Naive thymus-derived CD4-positive, alpha-beta T cell (primary cell): ENCODE data around the gene YLPM1. TPM values are rescaled to one million over a fixed set of nuclear protein-coding genes. Genes with fewer than 3 reads are reported as not detected.
A peak's percentile ranks its signal among the peaks of the same experiment; 100 is the strongest.

Experiments used
- ATAC-seq: fragments of 150-1000 bp; cut with Tn5 transposase; 2 replicates; pipeline ENCODE4 v1.10.0; 2021; ENCODE audit warnings: mild to moderate bottlenecking, moderate library complexity
- CTCF ChIA-PET: fragments of 350-600 bp; sonication (Branson Sonifier 250); formaldehyde crosslinking; loops from one replicate; lab custom pipeline; 2021; ENCODE audit warnings: antibody characterized with exemption; lab: Charles Lee
- POLR2A ChIA-PET: fragments of 350-600 bp; sonication (Branson Sonifier 250); formaldehyde crosslinking; loops from one replicate; lab custom pipeline; 2021; ENCODE audit warnings: antibody characterized with exemption, inconsistent platforms; lab: Charles Lee
- DNase-seq, 9 donors: peaks; one replicate each; pipeline versions ENCODE4 v3.0.0 to v3.0.0-alpha.2; 2020 to 2022; ENCODE audit warnings: mixed read lengths in 1 of 9
- H3K27ac ChIP-seq: one replicate; pipeline ENCODE4 v1.7.0; 2013; ENCODE audit warnings: mild to moderate bottlenecking, low read depth, low read length, moderate library complexity
- H3K27me3 ChIP-seq, 2 donors: one replicate each; pipeline ENCODE4 v1.7.0; 2013; ENCODE audit warnings: low read length in 2 of 2, mild to moderate bottlenecking in 2 of 2, moderate library complexity in 2 of 2; ENCODE audit not compliant: control insufficient read depth in 2 of 2, insufficient read depth in 2 of 2
- H3K36me3 ChIP-seq, 3 experiments: 1 replicate in 2 of 3; 2 replicates in 1 of 3; pipeline ENCODE4 v1.7.0; 2013; ENCODE audit warnings: low read length in 3 of 3, mild to moderate bottlenecking in 3 of 3, moderate library complexity in 1 of 3; ENCODE audit not compliant: insufficient read depth in 3 of 3, control insufficient read depth in 2 of 3
- H3K4me1 ChIP-seq, 2 donors: one replicate each; pipeline ENCODE4 v1.7.0; 2013; ENCODE audit warnings: low read length in 2 of 2, mild to moderate bottlenecking in 2 of 2, moderate library complexity in 1 of 2; ENCODE audit not compliant: control insufficient read depth in 2 of 2, insufficient read depth in 2 of 2
- H3K4me3 ChIP-seq: 2 replicates; pipeline ENCODE4 v1.7.0; 2013; ENCODE audit warnings: mild to moderate bottlenecking, low read length
- H3K9me3 ChIP-seq, 3 experiments: 1 replicate in 2 of 3; 2 replicates in 1 of 3; pipeline ENCODE4 v1.7.0; 2013; ENCODE audit warnings: low read length in 3 of 3; ENCODE audit not compliant: control insufficient read depth in 2 of 3
- H3K27ac Mint-ChIP-seq, 9 donors: one replicate each; pipeline ENCODE4 v1.8.0; 2020 to 2022; ENCODE audit warnings: mixed read lengths in 9 of 9, mild to moderate bottlenecking in 8 of 9, moderate library complexity in 5 of 9, inconsistent platforms in 2 of 9
- H3K27me3 Mint-ChIP-seq, 5 donors: one replicate each; pipeline ENCODE4 v1.8.0; 2021 to 2022; ENCODE audit warnings: mixed read lengths in 5 of 5, mild to moderate bottlenecking in 1 of 5
- H3K36me3 Mint-ChIP-seq, 5 donors: one replicate each; pipeline ENCODE4 v1.8.0; 2020 to 2022; ENCODE audit warnings: mixed read lengths in 5 of 5, mild to moderate bottlenecking in 3 of 5, inconsistent platforms in 1 of 5
- H3K4me1 Mint-ChIP-seq, 7 donors: one replicate each; pipeline ENCODE4 v1.8.0; 2020 to 2022; ENCODE audit warnings: mixed read lengths in 7 of 7, mild to moderate bottlenecking in 3 of 7, inconsistent platforms in 1 of 7
- H3K4me3 Mint-ChIP-seq, 10 donors: one replicate each; pipeline ENCODE4 v1.8.0; 2020 to 2022; ENCODE audit warnings: mild to moderate bottlenecking in 10 of 10, mixed read lengths in 10 of 10, moderate library complexity in 6 of 10, inconsistent platforms in 2 of 10
- H3K9me3 Mint-ChIP-seq, 11 donors: one replicate each; pipeline ENCODE4 v1.8.0; 2020 to 2022; ENCODE audit warnings: mixed read lengths in 11 of 11, mild to moderate bottlenecking in 4 of 11, inconsistent platforms in 1 of 11, moderate library complexity in 1 of 11
- intact Hi-C, 2 donors: fragments of 100-400 bp; cut with micrococcal nuclease; formaldehyde crosslinking; loops; one replicate each; pipeline ENCODE4 v1.15.1; 2023
- polyA plus RNA-seq, 2 donors: library from polyadenylated mRNA; unstranded; fragments of 300-500 nt; fragmentation: Illumina TruSeq; gene quantifications; one replicate each; pipeline ENCODE4 v1.2.3, GENCODE V29; 2021
- total RNA-seq, 6 experiments: library from RNA in 5 of 6; stranded (reverse) in 5 of 6; gene quantifications; 1 replicate in 5 of 6; 2 replicates in 1 of 6; pipeline ENCODE4 v1.2.3 and lab custom pipeline; 2021 to 2026

Gene YLPM1
- total and polyA plus RNA-seq, 7 experiments from 2014 or later, result 13.5 to 119 (median 94.8) TPM

- Histone ChIP-seq H3K4me3 (no peak overlapping the region), H3K4me1 (peaks cover 6 to 18% of the 10 kb centered on the region in 2 donors), H3K36me3 (no peaks in the 10 kb centered on the region), H3K27ac (no peak overlapping the region), H3K27me3 (no peaks in the 10 kb centered on the region), H3K9me3 (no peaks in the 10 kb centered on the region)
- H3K27me3 Mint-ChIP-seq, result no peaks in the 10 kb centered on the region
- H3K9me3 Mint-ChIP-seq, result no peaks in the 10 kb centered on the region
- intact Hi-C loops, result no loop called here
- POLR2A ChIA-PET, result interaction anchor here (0.8 kb wide), 2 partner anchors 14 to 47 kb away, joined by 3 read pairs; no protein-coding TSS in a partner anchor
- no peak for ATAC-seq
- no peak for DNase-seq
- no peak overlapping the region for H3K4me3 Mint-ChIP-seq
- CTCF ChIA-PET, result interaction anchor here (3.5 to 12.3 kb wide), 3 partner anchors 22 to 231 kb away, joined by 13 to 317 read pairs (median 78); no protein-coding TSS in a partner anchor
- peak overlapping the region in 1 of 9 donors; percentile 34 for H3K27ac Mint-ChIP-seq
- peaks cover 0 to 8% (median 0%) of the 10 kb centered on the region in 5 donors for H3K36me3 Mint-ChIP-seq
- H3K4me1 Mint-ChIP-seq, result peaks cover 10 to 35% (median 20%) of the 10 kb centered on the region in 7 donors
These were observed 94.9 kb downstream of the YLPM1 start for GRCh38 chr14:74858022-74858421.

DNA sequence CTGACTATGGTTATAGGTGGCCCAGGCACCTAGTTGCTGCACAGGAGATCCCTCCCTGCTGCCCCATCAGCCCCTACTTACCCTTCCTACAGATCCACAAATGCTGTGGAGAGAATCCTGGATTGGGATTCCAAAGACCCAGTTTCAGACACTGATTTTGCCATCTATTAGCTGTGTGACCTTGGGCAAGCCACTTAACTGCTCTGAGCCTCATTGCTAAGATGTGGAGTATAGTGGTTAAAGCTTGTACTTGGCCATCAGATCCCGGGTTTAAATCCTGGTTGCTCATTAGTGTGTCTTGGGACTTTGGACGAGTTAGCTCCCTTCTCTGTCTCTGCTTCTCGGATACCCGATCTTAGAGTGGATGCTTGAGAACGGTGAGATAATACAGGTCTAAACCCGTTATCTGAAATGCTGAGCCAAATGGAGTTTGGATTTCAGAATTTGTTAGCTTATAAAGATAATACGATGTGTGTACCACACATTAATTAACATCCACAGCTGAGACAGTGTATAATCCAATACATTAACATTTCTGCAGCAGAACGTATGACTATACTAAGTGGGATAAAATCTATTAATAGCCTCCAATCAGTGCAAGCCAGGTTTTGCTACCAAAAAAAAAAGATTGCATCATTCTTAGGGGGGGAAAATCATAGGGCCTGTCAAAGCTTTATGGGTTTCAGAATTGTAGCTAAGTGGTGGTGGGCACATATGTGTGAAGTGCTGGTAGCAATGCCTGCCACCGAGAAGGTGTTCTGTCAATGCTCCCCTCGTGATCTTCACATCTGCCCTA, 96.8 kb downstream of the YLPM1 start:
- H3K9me3 ChIP-seq, result no peaks in the 10 kb centered on the region
- no peak overlapping the region for H3K4me3 ChIP-seq
- no peak overlapping the region for H3K27ac ChIP-seq
- Mint-ChIP-seq H3K27me3 (no peaks in the 10 kb centered on the region), H3K36me3 (peaks cover 0 to 8% (median 0%) of the 10 kb centered on the region in 5 donors), H3K4me1 (peaks cover 1 to 21% (median 6%) of the 10 kb centered on the region in 7 donors), H3K27ac (peak overlapping the region in 2 of 9 donors; percentile 41 to 47), H3K4me3 (no peak overlapping the region), H3K9me3 (no peaks in the 10 kb centered on the region)
- DNase-seq (no peak), ATAC-seq (no peak)
- ChIA-PET POLR2A (interaction anchor here (0.6 to 3.6 kb wide), 8 partner anchors 8 to 46 kb away, joined by 3 to 39 read pairs (median 4); no protein-coding TSS in a partner anchor), CTCF (interaction anchor here (0.6 to 12.3 kb wide), 27 partner anchors 9 to 769 kb away, joined by 3 to 317 read pairs (median 5); partner anchors contain the start of genes ACYP1 and PROX2)
- intact Hi-C loops, result loop anchor here (5.0 kb wide), 1 partner anchor 442 kb away; no protein-coding TSS in a partner anchor
- H3K4me1 ChIP-seq, result peaks cover 4 to 6% of the 10 kb centered on the region in 2 donors
- no peaks in the 10 kb centered on the region for H3K27me3 ChIP-seq
- no peaks in the 10 kb centered on the region for H3K36me3 ChIP-seq

GRCh38 chr14:74860899-74861733, 98.0 kb downstream of the YLPM1 start:
- intact Hi-C loops, result loop anchor here (1.0 to 5.0 kb wide), 6 partner anchors 20 to 441 kb away; partner anchors contain the start of gene DLST (in 1 of the 2)
- H3K4me1 ChIP-seq, result peaks cover 4 to 6% of the 10 kb centered on the region in 2 donors
- CTCF ChIA-PET, result interaction anchor here (0.5 to 12.3 kb wide), 37 partner anchors 9 to 770 kb away, joined by 3 to 317 read pairs (median 4); partner anchors contain the start of genes ACYP1, PROX2 and RPS6KL1
- POLR2A ChIA-PET, result interaction anchor here (0.8 to 3.6 kb wide), 15 partner anchors 7 to 262 kb away, joined by 3 to 39 read pairs (median 3); partner anchors contain the start of genes DLST and EIF2B2
- H3K9me3 ChIP-seq, result no peaks in the 10 kb centered on the region
- Mint-ChIP-seq H3K27ac (peak overlapping the region in 3 of 9 donors; percentile 41 to 47 (median 45)), H3K9me3 (no peaks in the 10 kb centered on the region), H3K4me1 (peaks cover 2 to 21% (median 7%) of the 10 kb centered on the region in 7 donors), H3K27me3 (no peaks in the 10 kb centered on the region), H3K4me3 (no peak overlapping the region), H3K36me3 (peaks cover 0 to 3% (median 0%) of the 10 kb centered on the region in 5 donors)
- no peaks in the 10 kb centered on the region for H3K36me3 ChIP-seq
- ATAC-seq, result peak; percentile 90
- DNase-seq, result peak; percentile 76 to 93 (median 86)
- no peak overlapping the region for H3K4me3 ChIP-seq
- no peaks in the 10 kb centered on the region for H3K27me3 ChIP-seq
- H3K27ac ChIP-seq, result no peak overlapping the region

DNA sequence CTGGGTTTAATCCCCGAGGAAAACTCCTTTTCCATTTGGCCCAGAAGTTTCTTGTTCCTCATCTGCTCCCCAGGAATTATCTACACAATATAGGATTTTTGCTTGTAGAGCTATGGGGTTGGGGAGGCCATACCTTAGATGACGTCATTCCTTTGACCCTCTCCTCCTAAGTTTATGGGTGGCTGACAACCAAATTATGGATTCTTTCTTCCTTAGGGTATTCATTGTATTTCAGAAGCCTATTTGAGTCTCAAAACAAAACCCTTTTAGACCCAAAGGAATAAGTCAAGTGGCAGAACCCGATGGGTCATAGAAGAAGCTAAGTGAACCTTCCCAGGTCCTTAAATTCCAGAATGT, 98.6 kb downstream of the YLPM1 start:
- Histone ChIP-seq H3K36me3 (no peaks in the 10 kb centered on the region), H3K9me3 (no peaks in the 10 kb centered on the region), H3K4me3 (no peak overlapping the region), H3K27me3 (no peaks in the 10 kb centered on the region), H3K4me1 (peaks cover 5 to 9% of the 10 kb centered on the region in 2 donors), H3K27ac (no peak overlapping the region)
- Mint-ChIP-seq H3K27ac (peak overlapping the region in 1 of 9 donors; percentile 47), H3K36me3 (peaks cover 0 to under 1% (median 0%) of the 10 kb centered on the region in 5 donors), H3K4me1 (peaks cover 8 to 21% (median 13%) of the 10 kb centered on the region in 7 donors), H3K27me3 (no peaks in the 10 kb centered on the region), H3K9me3 (no peaks in the 10 kb centered on the region), H3K4me3 (no peak overlapping the region)
- DNase-seq (no peak), ATAC-seq (no peak)
- ChIA-PET POLR2A (interaction anchor here (0.9 to 3.6 kb wide), 8 partner anchors 16 to 263 kb away, joined by 3 to 39 read pairs (median 4); partner anchors contain the start of gene DLST), CTCF (interaction anchor here (0.5 to 12.3 kb wide), 25 partner anchors 9 to 440 kb away, joined by 3 to 317 read pairs (median 5); partner anchors contain the start of genes PROX2 and RPS6KL1)
- intact Hi-C loops, result loop anchor here (1.0 to 5.0 kb wide), 6 partner anchors 20 to 441 kb away; partner anchors contain the start of gene DLST (in 1 of the 2)

- H3K4me3 Mint-ChIP-seq, result no peak overlapping the region
- intact Hi-C loops, result loop anchor here (5.0 kb wide), 1 partner anchor 439 kb away; no protein-coding TSS in a partner anchor
- no peaks in the 10 kb centered on the region for H3K27me3 Mint-ChIP-seq
- CTCF ChIA-PET, result interaction anchor here (0.6 to 12.3 kb wide), 9 partner anchors 9 to 226 kb away, joined by 3 to 317 read pairs (median 14); partner anchors contain the start of gene PROX2
- Histone ChIP-seq H3K4me3 (no peak overlapping the region), H3K36me3 (no peaks in the 10 kb centered on the region), H3K27me3 (no peaks in the 10 kb centered on the region), H3K27ac (no peak overlapping the region), H3K4me1 (peaks cover 18% of the 10 kb centered on the region in 2 donors), H3K9me3 (no peaks in the 10 kb centered on the region)
- no peak for ATAC-seq
- H3K4me1 Mint-ChIP-seq, result peaks cover 17 to 35% (median 26%) of the 10 kb centered on the region in 7 donors
- no peaks in the 10 kb centered on the region for H3K9me3 Mint-ChIP-seq
- POLR2A ChIA-PET, result interaction anchor here (0.8 to 3.6 kb wide), 8 partner anchors 8 to 43 kb away, joined by 3 to 39 read pairs (median 3); no protein-coding TSS in a partner anchor
- no peaks in the 10 kb centered on the region for H3K36me3 Mint-ChIP-seq
- H3K27ac Mint-ChIP-seq, result peak overlapping the region in 2 of 9 donors; percentile 28 to 62
- DNase-seq, result no peak
These were observed 100.2 kb downstream of the YLPM1 start for GRCh38 chr14:74863274-74863673.
